ENCODE measurements around the gene TCF15.

DNA sequence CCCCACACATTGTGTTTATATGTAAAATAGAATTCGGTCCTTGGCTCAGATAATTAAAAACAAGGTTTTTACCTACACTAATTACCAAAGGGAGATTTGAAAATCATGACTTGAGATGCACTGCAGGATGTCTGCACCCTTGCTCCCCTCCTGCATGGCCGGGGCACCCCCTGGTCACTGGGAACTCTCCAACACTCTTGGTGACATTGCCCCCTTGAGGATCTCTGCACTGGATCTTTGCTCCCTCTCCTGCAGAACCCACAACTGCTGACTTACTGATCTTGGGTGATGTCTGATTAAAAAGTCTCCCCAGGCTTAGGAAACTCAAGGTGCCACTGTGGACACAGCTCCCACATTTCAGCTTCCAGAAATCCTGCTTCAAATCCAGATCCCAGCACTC is 49.4 kb downstream of the TCF15 start:
- TF ChIP-seq CTCF (conservative IDR thresholded peaks at IDR 0.05; ENCODE audit: low read depth, low read length) (peak; percentile 28; the same call in 1 of the 2 replicates), EZH2 (IDR thresholded peaks at IDR 0.05; ENCODE audit: low read length, unreplicated experiment) (no peak), EZH2phosphoT487 (IDR thresholded peaks at IDR 0.05; ENCODE audit: borderline replicate concordance, low read length) (no peak)
